ENCODE results near the gene SBSN.

The SBSN gene

GRCh38 chr19:35528218-35529038 lies at the start of gene SBSN:
Gene SBSN (minus strand): TSS chr19:35528311. CDS start chr19:35528281, 30 bp downstream.
- peak; percentile 80 for DNase-seq (ENCODE audit: low read depth)

DNA sequence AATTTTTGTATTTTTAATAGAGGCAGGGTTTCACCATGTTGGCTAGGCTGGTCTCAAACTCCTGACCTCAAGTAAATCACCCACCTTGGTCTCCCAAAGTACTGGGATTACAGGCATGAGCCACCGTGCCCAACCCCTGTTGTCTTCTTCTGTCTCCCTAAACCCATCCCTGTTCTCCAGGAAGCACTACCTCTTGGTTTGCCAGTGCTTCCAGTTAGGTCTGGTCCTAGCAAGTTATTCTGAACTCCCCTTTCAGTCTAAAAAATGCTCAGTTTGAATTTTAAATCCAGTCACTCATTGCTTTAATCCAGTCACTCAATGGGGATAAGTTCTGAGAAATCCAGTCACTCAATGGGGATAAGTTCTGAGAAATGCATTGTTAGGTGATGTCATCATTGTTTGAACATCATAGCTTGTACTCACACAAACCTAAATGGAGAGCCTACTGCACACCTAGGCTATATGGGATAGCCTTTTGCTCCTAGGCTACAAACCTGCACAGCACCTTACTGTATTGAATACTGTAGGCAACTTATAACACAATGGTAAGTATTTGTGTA lies 43.4 kb upstream of the SBSN start:
- DNase-seq (ENCODE audit: low read depth), result no peak

DNA sequence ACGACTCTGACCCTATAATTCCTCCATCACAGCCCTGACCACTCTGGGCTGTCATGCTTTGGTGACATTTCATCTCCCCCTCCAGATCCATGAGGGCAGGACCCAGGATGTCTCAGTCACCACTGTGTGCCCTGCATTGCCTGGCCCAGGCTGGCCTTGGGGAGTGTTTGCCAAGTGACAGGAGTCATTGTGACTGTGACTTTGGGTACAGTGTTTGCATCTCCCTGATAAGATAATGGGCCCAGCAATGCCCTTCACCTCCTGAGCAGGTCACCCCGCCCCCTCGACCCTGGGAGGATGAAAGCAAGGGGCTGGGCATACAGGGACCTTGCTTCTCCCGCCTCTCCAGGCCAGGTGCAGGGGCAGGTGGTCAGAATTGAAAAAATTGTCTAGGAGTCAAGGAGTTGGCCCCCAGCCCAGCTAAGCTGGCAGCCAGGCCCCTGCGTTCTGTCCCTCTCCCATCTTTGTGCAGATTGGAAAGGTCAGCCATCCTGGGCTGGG lies 41.2 kb upstream of the SBSN start:
- no peak for DNase-seq (ENCODE audit: low read depth)

GRCh38 chr19:35566738-35567137 lies 38.6 kb upstream of the SBSN start:
- DNase-seq (ENCODE audit: low read depth), result no peak

GRCh38 chr19:35565016-35565856 lies 37.1 kb upstream of the SBSN start:
- no peak for DNase-seq (ENCODE audit: low read depth)

DNA sequence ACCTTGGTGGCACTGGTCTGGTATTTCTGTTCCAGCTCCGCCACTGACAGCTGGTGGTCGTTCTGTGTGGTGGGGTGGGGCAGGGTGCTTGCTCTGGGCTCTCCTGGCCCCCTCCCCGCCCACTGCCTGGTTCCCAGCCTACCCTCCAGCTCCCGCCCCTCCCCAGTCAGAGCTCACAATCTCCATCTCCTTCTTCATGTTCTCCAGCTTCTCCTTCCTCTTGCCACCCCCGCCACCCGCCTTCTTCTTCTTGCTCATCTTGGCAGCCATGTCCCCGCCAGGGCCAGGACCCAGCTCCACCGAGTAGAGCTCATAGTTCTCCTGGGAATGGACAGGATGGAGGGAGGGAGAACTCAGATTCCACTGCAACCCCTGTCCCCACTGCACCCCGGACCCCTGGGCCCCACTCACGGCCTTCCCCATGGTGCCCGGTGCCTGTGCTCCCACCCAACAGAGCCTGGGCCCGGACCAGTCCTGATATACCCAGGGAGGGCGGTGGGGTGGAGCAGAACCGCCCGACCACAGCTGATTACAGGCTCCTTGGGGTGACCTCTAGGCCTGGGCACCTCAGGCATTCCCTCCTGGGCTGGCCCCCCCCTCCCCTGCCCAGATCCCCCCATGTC lies 35.2 kb upstream of the SBSN start, which contains the start of gene ATP4A:
ATP4A (minus strand) TSS at position 452 of the 623 bp plus-strand sequence; CDS start at position 423, 29 bp downstream.
- no peak for DNase-seq (ENCODE audit: low read depth)

DNA sequence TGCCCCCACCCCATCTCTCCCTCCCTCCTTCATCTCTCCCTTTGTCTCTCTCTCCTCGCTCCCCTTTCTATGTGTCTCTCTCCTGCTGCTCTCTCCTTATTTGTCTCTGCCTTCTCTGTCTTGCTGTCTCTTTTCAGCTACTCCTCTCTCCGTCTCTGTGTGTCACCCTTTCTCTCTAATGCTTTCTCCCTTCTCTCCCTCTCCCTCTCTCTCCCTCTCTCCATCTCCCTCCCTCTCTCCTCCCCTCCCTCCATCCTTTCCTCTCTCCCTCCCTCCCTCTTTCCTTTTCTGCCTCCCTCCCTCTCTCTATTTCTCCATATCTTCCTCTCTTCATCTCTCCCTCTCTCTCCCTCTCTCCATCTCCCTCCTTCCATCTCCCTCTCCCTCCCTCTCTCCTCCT lies 34.7 kb upstream of the SBSN start:
- DNase-seq (ENCODE audit: low read depth), result no peak

DNA sequence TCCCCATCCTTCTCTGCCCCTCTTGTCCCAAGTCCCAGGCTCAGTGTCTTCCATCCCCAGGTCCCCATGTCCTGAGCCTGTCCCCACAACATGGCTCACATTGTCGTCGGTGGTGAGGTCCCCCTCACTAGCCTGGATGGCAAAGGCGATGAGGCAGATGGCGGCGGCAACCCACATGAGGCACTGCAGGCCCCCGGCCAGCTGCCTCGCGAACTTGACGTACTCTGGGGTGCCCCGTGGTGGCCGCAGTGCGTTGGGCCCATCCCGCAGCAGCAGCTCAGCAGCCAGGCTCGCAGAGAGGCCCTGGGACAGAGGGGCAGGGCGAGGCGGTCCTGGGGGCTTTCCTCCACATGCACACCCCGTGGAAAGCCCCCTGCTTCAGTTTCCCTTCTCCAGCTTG lies 34.2 kb upstream of the SBSN start:
- no peak for DNase-seq (ENCODE audit: low read depth)

DNA sequence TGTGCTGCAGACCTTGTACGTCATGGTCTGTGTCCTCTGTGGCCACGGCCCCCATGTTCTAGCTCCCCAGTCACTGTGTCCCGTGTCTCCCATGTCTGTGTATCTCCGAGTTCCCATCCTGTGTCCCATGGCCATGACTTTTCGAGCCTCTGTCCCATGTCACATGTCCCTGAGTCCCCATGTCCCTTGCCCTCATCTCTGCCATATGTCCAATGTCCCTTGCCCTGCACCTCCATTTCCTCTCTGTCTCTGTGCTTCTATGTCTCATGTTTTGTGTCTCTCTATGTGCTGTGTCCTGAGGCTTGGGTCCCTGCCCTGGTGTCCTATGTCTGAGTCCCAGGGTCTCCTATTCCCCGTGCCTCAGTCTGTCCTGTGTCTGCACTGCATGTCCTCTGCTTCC lies 33.3 kb upstream of the SBSN start:
- no peak for DNase-seq (ENCODE audit: low read depth)

DNA sequence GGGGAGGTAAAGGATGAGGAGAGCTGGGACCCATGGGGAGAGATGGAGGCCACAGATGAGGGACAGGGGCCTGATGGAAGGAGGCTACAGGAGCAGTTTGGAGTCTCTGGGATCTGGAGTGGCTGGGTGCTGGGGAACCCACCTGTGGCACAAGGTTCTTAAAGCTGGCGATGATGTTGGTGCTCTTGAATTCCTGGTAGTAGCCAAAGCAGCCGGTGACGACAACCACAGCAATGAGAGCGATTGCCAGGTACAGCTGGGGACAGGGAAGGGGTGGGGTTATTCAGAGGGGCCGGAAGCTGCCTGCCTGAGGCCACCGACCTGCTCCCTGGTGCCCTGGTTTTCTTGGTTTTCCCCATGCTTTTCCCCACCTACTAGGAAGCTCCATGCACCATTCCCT lies 32.6 kb upstream of the SBSN start:
- no peak for DNase-seq (ENCODE audit: low read depth)

DNA sequence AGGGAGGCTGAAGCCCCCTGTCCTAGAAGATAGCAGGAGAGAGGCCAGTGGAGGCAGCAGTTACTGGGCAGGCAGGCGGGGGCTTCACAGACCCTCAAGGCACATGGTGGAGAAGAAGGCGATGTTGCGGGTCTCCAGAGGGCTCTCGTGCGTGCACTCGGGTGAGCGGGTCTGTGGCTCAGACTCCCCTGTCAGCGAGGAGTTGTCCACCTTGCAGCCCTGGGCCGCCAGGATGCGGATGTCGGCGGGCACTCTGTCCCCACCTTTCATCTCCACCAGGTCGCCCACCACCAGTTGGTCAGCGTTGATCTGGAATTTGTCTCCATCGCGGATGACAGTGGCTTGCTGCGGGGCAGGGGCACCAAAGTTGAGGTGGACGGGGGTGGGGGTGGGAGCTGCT lies 32.2 kb upstream of the SBSN start:
- no peak for DNase-seq (ENCODE audit: low read depth)

- no peak for DNase-seq (ENCODE audit: low read depth)
Observed at GRCh38 chr19:35559781-35560180, 31.7 kb upstream of the SBSN start.

GRCh38 chr19:35559281-35559659 lies 31.2 kb upstream of the SBSN start:
- no peak for DNase-seq (ENCODE audit: low read depth)

- no peak for DNase-seq (ENCODE audit: low read depth)
Observed at GRCh38 chr19:35558400-35559280, 30.5 kb upstream of the SBSN start.

- no peak for DNase-seq (ENCODE audit: low read depth)
Observed at GRCh38 chr19:35557539-35558399, 29.7 kb upstream of the SBSN start.

GRCh38 chr19:35556846-35557538 lies 28.9 kb upstream of the SBSN start:
- DNase-seq (ENCODE audit: low read depth), result no peak

DNA sequence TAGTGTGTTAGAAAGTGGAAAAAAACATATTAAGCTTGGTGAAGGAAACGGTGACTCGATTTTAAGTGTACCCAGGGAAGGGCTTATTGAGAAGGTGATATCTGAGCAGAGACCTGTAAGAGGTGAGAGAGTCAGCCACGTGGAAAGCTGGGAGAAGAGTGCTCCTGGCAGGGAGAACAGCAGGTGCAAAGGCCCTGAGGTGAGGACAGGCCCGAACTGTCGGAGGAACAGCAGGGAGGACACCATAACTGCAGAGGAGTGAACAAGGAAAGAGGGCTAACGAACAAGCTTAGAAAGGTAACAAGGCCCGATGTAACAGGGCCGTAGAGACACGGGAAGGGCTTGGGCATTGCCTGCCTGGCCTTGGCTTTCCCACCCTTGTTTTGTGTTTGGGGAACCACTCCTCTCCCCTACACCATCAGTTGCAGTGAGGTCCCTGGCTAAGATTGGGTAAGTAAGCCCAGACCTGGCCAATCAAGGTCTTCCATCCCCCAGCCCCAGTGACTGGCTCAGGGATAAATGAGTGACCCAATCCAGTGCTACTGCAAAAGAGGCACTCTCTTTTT lies 28.0 kb upstream of the SBSN start:
- no peak for DNase-seq (ENCODE audit: low read depth)

DNA sequence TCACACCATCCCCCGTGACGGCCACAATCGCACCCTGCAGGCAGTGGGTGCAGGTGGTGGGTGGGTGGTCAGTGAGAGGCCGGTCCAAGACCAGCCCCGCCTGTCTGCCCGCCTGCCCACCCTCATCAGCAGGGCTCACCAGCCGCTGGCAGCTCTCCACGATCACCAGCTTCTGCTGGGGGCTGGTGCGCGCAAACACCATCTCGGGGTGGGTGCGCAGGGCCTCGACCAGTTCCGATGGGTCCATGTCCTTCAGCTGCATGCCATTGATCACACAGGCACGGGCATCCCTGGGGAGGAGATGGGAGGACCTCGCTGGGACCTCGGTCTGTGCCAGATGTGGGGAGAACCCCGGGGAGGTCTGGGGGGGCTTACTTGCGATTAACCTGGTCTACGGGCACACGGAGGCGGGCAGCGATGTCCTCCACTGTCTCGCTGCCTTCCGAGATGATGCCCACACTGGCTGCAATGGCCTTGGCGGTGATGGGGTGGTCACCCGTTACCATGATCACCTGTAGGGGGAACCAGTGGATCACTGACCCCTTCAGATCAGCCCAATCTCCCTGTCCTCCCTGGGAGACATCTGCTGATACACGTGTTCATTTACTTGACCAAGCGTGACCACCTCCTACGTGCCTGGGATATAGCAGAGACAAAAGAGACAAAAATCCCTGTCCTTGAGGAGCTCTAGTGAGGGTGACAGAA lies 27.3 kb upstream of the SBSN start:
- DNase-seq (ENCODE audit: low read depth), result no peak

DNA sequence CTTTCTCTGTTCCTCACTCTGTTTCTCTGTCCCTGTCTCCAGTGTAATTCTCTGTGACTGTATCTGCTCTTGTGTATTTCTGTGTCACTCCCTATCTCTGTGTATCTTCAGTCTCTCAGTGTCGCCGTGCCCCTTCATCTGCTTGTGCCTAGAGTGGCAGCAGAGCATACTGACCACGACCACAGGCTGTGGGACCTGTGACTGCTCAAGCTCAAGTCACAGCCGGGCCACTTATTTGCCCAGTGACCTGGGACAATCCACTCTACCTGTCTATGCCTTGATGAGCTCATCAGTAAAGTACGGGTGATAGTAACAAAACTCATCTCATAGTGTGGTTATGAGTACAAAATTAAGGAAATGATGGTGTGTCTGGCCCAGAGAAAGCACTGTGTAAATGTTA lies 26.0 kb upstream of the SBSN start:
- DNase-seq (ENCODE audit: low read depth), result no peak
